WI38 (cell line): ENCODE results near the gene CBL.

Source experiments
- H3K4me3 ChIP-seq: 2 replicates; pipeline ENCODE4 v1.5.1; 2011; ENCODE audit warnings: low read depth, mild to moderate bottlenecking, control low read depth, low read length
- TF ChIP-seq, protein P1 (sequence below): IDR thresholded peaks from 2 replicates; pipeline ENCODE4 v1.5.1; 2012; ENCODE audit warnings: low read depth, mild to moderate bottlenecking, control low read depth, low read length

The CBL gene

DNA sequence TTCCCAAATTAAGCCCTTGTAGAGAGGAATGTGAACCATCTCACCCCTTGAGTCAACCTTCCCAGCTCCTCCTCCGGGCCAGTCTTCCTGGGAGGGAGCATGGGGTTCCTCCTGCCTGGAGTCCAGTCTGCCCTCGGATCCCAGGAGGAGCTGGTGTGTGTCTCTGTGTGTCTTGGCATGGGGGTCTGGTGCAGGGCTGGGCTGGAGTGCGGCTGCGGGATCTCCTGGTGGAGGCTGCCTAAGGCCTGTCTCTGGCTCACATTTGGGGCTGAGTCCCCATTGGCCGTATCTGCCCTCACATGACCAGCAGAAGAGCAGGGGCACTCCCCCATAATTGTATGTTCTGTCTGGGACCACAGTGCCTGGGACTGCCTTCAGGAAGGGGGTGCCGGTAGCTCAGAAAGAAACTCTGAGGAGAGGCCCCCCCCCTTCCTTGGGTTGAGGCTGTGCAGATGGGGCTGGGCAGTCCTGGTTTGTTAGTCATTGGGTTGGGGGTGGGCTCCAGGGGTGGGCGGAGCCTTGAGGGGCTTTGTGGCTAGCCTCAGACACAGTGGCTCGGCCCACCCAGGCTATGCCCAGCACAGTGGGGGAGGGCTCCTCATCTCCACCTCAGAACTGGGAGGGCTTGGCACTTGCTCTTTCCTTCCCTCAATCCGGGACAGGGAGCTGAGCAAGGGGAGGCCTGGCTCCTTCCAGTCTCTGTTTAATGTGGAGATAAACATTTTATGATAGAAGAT lies 131.6 kb downstream of the CBL start:
- TF ChIP-seq, protein P1, sequence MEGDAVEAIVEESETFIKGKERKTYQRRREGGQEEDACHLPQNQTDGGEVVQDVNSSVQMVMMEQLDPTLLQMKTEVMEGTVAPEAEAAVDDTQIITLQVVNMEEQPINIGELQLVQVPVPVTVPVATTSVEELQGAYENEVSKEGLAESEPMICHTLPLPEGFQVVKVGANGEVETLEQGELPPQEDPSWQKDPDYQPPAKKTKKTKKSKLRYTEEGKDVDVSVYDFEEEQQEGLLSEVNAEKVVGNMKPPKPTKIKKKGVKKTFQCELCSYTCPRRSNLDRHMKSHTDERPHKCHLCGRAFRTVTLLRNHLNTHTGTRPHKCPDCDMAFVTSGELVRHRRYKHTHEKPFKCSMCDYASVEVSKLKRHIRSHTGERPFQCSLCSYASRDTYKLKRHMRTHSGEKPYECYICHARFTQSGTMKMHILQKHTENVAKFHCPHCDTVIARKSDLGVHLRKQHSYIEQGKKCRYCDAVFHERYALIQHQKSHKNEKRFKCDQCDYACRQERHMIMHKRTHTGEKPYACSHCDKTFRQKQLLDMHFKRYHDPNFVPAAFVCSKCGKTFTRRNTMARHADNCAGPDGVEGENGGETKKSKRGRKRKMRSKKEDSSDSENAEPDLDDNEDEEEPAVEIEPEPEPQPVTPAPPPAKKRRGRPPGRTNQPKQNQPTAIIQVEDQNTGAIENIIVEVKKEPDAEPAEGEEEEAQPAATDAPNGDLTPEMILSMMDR: no peak
- H3K4me3 ChIP-seq: peak overlapping the region; percentile 64

DNA sequence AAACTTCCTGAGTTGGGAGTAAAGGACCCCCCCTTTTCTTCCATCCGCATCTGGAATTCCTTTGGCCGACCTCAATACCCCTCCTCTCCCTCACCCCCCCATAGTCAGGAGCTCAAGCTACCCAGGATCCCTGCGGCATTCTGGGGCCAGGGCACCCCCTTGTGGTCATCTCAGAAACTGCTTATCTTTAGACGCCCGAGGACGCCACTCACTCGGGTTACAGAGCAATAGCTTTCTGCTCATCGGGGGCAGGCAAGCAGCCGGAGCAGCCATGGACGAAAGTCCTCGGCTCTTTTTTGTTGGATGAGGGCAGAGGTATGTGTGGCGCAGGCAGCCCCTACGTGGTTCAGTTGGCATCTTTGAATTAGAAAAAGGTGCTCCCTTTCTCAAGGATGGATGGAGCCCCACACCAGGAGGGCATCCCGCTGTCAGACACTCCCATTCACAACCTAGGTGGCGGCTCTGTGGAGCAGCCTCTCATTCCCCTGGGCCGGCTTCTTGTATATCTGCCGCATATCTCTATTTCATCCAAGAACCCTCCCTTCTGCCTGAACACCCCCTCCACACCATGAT lies 132.3 kb downstream of the CBL start:
- peak overlapping the region; percentile 64 for H3K4me3 ChIP-seq
- TF ChIP-seq, protein P1: peak; percentile 79

DNA sequence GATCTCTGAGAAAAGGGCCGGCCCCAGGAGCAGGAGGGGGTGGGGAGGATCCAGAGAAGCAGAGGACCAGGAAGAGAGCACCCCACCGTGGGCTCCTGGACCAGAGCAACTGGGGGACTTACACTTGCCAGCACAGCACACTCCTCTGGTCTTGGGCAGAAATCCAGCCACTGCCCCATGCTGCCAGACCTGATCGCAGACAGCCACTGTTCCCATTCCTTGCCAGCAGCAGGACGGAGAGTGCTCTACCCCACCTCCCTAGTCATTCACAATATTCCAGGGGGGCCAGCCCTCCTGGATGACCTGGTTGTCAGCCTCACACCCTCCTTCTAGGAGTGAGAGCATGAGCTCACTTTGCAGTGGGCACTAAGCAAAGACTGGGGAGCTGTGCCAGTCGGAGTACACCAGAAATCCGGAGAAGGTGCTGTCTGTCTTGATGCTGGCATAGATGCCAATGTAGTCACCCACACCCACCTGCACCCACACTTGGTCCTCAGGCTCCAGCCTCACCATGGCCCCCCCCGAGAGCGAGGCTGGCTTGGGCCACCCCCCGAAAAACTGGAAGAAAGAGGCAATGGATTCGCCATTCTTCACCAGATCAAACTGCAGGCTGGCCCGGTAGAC lies 132.9 kb downstream of the CBL start:
- H3K4me3 ChIP-seq: peak overlapping the region; percentile 64
- TF ChIP-seq, protein P1: no peak

DNA sequence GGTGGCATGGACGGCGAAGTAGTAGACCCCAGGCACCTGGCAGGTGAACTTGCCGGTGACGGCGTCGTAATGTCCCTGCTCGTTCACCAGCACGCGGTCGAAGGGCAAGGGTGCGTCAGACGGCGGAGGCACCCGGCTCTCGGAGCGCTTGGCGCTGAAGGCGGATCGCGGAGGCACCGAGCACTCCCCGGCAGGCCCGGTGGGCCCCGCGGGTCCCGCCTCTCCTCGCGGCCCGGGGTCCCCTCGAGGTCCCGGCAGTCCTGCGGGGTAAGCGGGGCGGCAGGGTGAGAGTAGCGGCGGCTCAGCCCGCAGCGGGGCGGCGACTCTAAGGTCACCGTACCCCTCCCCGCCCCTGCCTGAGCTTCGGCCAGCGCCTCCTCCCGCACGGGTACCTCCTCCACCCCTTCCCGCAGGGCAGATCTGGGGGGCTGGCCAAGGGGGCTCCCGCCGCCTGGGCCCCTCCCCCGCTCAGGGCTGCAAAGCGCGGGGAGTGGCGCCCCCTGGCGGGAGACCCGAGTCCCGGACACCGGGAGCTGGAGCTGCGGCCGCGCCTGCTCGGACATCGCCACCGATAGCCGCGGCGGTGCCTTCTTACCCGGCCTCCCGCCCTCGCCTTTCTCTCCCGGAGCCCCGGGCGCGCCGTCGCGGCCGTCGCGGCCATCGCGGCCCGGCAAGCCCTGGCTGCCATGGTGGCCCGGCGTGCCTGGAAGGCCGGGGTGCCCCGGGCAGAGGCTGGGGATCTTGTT lies 133.6 kb downstream of the CBL start:
- peak overlapping the region; percentile 64 for H3K4me3 ChIP-seq
- TF ChIP-seq, protein P1: peak; percentile 83

DNA sequence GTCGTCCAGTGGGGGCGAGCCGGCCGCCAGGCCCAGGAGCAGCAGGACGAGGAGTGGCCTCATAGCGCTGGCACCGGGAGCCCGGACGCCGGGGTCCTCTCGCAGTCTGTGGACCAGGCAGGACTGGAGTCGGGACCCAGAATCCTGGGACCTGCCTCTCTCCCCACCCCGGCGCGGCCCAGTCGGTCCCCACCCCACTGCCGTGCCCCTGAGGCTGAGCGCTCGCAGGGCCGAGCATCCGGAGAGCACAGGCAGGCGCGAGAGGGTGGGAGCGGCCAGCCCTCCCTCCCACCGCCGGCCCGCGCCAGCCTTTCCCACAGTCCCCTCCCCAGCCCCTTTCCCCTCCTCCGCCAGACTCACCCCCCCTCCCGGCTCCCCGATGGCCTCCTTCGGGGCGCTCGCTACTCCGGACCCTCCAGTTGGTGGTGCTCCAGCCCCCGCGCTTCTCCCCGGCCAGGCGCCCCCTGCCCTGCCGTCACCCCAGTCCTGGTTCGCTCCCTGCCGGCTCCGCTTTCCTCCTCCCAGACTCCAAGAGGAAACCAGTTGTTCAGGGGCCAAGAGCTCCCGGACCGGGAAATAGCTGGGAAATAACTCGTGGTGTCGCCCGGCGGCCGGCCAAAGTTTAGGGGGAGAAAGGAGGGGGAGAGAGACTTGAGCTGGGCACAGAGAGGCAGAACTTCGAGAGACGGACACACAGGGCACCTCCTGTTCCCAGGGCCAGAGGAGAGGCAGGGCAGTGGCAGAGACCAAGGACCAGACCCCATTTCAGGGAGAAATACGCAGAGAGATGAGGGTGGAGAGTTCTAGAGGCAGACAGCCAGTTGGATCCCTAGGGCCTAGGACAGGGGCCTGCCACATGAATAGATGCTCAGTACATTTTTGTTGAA lies 134.4 kb downstream of the CBL start, which contains the start of gene C1QTNF5:
C1QTNF5 (minus strand) TSS at position 549 of the 887 bp plus-strand sequence; CDS start at position 63, 486 bp downstream.
- peak within 1 kb of the TSS; percentile 64 for H3K4me3 ChIP-seq
- TF ChIP-seq, protein P1: no peak

DNA sequence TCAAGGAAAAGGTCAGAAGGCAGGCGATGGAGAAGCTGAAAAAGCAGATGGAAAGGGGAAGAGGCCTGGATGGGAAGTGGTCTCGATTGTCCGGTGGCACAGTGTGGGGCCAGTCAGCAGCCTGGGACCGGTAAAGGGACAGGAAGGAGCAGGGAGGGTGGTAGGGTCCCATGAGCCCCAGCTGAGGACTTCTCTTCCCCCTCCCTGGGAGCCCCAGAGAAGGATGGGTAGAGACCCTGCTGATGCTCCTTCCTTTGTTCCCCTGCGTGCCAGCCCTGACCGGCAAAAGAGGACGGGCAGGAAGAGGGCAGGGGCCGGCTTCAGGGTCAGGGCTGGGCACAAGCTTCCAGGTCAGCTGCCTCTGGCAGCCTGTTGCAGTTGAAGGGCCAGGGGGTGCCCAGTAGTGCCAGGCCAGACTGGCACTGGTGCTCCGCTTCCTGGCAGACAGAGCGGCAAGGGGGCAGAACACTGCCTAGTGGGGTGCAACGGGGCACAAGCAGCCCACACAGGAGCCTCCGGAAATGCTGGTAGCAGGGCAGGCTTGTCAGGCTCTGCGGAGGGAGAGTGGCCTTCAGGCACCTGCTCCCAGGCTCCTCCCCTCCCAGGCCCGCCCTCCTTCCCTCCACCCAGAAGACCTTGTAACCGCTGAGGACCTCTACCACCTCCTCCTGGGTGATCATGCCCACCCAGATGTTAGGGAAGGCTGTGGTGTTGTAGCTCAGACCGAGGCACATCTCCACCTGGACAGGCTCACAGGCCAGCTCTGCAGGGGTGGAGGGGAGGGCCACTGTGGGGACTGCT lies 135.3 kb downstream of the CBL start:
- TF ChIP-seq, protein P1: no peak
- H3K4me3 ChIP-seq: peak overlapping the region; percentile 64
